ENCODE data around the gene DDX39B.

The DDX39B gene

GRCh38 chr6:31575952-31576685 is 34.3 kb upstream of the DDX39B start:
- peak overlapping the region; percentile 91 for H3K4me3 ChIP-seq (ENCODE audit: insufficient read depth, low read depth, low read length, poor library complexity, severe bottlenecking)
- DNase-seq = no peak
- H3K27ac ChIP-seq (ENCODE audit: insufficient read depth, low read length, poor library complexity, severe bottlenecking) = peak overlapping the region; percentile 95

GRCh38 chr6:31575335-31575901 is 33.6 kb upstream of the DDX39B start, which contains the start of gene TNF:
Gene TNF (plus strand): TSS chr6:31575565. CDS start chr6:31575742, 177 bp downstream.
- Histone ChIP-seq H3K4me3 (ENCODE audit: insufficient read depth, low read depth, low read length, poor library complexity, severe bottlenecking) (peak within 1 kb of the TSS; percentile 91), H3K27ac (ENCODE audit: insufficient read depth, low read length, poor library complexity, severe bottlenecking) (peak within 1 kb of the TSS; percentile 95), H3K27me3 (replicated peaks; ENCODE audit: control insufficient read depth, insufficient read depth, low read length, poor library complexity, severe bottlenecking) (no peaks in the 10 kb centered on the region), H3K9me3 (ENCODE audit: control insufficient read depth, low read length) (no peaks in the 10 kb centered on the region), H3K4me1 (ENCODE audit: control insufficient read depth, insufficient read depth, low read length, poor library complexity, severe bottlenecking) (peaks cover 83% of the 10 kb centered on the region), H3K36me3 (ENCODE audit: control insufficient read depth, insufficient read depth, low read length) (peaks cover 7% of the 10 kb centered on the region)
- DNase-seq = peak; percentile 78 to 87 (median 80)

More at GRCh38 chr6:31575952-31576685, 34.3 kb upstream of the DDX39B start:
- Histone ChIP-seq H3K9me3 (ENCODE audit: control insufficient read depth, low read length) (no peaks in the 10 kb centered on the region), H3K4me1 (ENCODE audit: control insufficient read depth, insufficient read depth, low read length, poor library complexity, severe bottlenecking) (peaks cover 77% of the 10 kb centered on the region), H3K27me3 (replicated peaks; ENCODE audit: control insufficient read depth, insufficient read depth, low read length, poor library complexity, severe bottlenecking) (no peaks in the 10 kb centered on the region), H3K36me3 (ENCODE audit: control insufficient read depth, insufficient read depth, low read length) (peaks cover 9% of the 10 kb centered on the region)

GRCh38 chr6:31574106-31575061 is 32.6 kb upstream of the DDX39B start:
- H3K27me3 ChIP-seq (replicated peaks; ENCODE audit: control insufficient read depth, insufficient read depth, low read length, poor library complexity, severe bottlenecking) = no peaks in the 10 kb centered on the region
- H3K27ac ChIP-seq (ENCODE audit: insufficient read depth, low read length, poor library complexity, severe bottlenecking) = peak overlapping the region; percentile 95
- H3K4me1 ChIP-seq (ENCODE audit: control insufficient read depth, insufficient read depth, low read length, poor library complexity, severe bottlenecking) = peaks cover 85% of the 10 kb centered on the region
- no peak for DNase-seq
- H3K4me3 ChIP-seq (ENCODE audit: insufficient read depth, low read depth, low read length, poor library complexity, severe bottlenecking) = peak overlapping the region; percentile 91
- peaks cover 7% of the 10 kb centered on the region for H3K36me3 ChIP-seq (ENCODE audit: control insufficient read depth, insufficient read depth, low read length)
- H3K9me3 ChIP-seq (ENCODE audit: control insufficient read depth, low read length) = no peaks in the 10 kb centered on the region

- H3K27ac ChIP-seq (ENCODE audit: insufficient read depth, low read length, poor library complexity, severe bottlenecking) = peak overlapping the region; percentile 95
- H3K27me3 ChIP-seq (replicated peaks; ENCODE audit: control insufficient read depth, insufficient read depth, low read length, poor library complexity, severe bottlenecking) = no peaks in the 10 kb centered on the region
- H3K4me3 ChIP-seq (ENCODE audit: insufficient read depth, low read depth, low read length, poor library complexity, severe bottlenecking) = peak overlapping the region; percentile 47
- peaks cover 84% of the 10 kb centered on the region for H3K4me1 ChIP-seq (ENCODE audit: control insufficient read depth, insufficient read depth, low read length, poor library complexity, severe bottlenecking)
- DNase-seq = no peak
- H3K36me3 ChIP-seq (ENCODE audit: control insufficient read depth, insufficient read depth, low read length) = peaks cover 3% of the 10 kb centered on the region
- no peaks in the 10 kb centered on the region for H3K9me3 ChIP-seq (ENCODE audit: control insufficient read depth, low read length)
These were observed 31.7 kb upstream of the DDX39B start for GRCh38 chr6:31573239-31574105.

DNA sequence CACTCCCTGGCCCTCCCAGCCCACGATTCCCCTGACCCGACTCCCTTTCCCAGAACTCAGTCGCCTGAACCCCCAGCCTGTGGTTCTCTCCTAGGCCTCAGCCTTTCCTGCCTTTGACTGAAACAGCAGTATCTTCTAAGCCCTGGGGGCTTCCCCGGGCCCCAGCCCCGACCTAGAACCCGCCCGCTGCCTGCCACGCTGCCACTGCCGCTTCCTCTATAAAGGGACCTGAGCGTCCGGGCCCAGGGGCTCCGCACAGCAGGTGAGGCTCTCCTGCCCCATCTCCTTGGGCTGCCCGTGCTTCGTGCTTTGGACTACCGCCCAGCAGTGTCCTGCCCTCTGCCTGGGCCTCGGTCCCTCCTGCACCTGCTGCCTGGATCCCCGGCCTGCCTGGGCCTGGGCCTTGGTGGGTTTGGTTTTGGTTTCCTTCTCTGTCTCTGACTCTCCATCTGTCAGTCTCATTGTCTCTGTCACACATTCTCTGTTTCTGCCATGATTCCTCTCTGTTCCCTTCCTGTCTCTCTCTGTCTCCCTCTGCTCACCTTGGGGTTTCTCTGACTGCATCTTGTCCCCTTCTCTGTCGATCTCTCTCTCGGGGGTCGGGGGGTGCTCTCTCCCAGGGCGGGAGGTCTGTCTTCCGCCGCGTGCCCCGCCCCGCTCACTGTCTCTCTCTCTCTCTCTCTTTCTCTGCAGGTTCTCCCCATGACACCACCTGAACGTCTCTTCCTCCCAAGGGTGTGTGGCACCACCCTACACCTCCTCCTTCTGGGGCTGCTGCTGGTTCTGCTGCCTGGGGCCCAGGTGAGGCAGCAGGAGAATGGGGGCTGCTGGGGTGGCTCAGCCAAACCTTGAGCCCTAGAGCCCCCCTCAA is 30.5 kb upstream of the DDX39B start, which contains the start of gene LTA:
Gene LTA (plus strand): TSS at position 249 of the 871 bp plus-strand sequence. CDS start 454 bp downstream, at position 703.
- Histone ChIP-seq H3K27ac (ENCODE audit: insufficient read depth, low read length, poor library complexity, severe bottlenecking) (peak within 1 kb of the TSS; percentile 95), H3K4me1 (ENCODE audit: control insufficient read depth, insufficient read depth, low read length, poor library complexity, severe bottlenecking) (peaks cover 85% of the 10 kb centered on the region)
- DNase-seq = peak; percentile 73 to 76 (median 74)

DNA sequence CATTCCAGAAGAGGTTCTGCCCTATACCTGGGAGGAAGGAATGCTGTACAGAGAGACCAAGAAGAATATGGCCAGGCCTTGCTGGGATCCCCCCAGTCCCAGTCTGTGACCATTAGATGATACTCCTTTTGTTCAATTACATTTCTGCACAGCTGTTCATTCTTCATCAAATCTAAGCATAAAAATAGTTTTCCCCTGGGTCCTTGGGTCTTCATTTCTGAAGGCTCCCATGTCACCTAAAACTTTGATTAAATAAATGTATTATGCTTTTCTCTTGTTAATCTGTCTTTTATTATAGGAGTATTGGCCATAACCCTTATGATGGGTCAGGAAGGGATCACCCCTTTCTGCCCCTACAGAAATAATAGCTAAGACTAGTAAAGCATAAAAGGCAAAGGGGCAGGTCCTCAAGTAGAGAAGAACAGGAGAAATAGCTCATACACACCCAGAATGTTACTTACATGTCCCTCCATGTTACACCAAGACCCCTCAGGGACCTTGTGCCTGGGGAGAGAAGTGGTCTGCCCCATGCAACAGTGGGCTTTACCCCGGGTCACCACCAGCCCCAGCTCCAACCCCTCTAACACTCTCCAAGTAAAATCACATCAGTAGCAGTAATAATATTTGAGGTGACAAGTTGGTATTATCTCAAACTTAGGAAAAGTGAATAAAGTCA is 28.2 kb upstream of the DDX39B start:
- peak overlapping the region; percentile 95 for H3K27ac ChIP-seq (ENCODE audit: insufficient read depth, low read length, poor library complexity, severe bottlenecking)
- peaks cover 78% of the 10 kb centered on the region for H3K4me1 ChIP-seq (ENCODE audit: control insufficient read depth, insufficient read depth, low read length, poor library complexity, severe bottlenecking)

More for the DNA sequence above, 30.5 kb upstream of the DDX39B start, which contains the start of gene LTA:
- no peaks in the 10 kb centered on the region for H3K27me3 ChIP-seq (replicated peaks; ENCODE audit: control insufficient read depth, insufficient read depth, low read length, poor library complexity, severe bottlenecking)
- no peaks in the 10 kb centered on the region for H3K9me3 ChIP-seq (ENCODE audit: control insufficient read depth, low read length)
- H3K36me3 ChIP-seq (ENCODE audit: control insufficient read depth, insufficient read depth, low read length) = no peaks in the 10 kb centered on the region
- peak within 1 kb of the TSS; percentile 47 for H3K4me3 ChIP-seq (ENCODE audit: insufficient read depth, low read depth, low read length, poor library complexity, severe bottlenecking)

GRCh38 chr6:31568537-31568961 is 26.7 kb upstream of the DDX39B start:
- no peaks in the 10 kb centered on the region for H3K27me3 ChIP-seq (replicated peaks; ENCODE audit: control insufficient read depth, insufficient read depth, low read length, poor library complexity, severe bottlenecking)
- H3K27ac ChIP-seq (ENCODE audit: insufficient read depth, low read length, poor library complexity, severe bottlenecking) = peak overlapping the region; percentile 86
- H3K36me3 ChIP-seq (ENCODE audit: control insufficient read depth, insufficient read depth, low read length) = no peaks in the 10 kb centered on the region
- DNase-seq = peak; percentile 71 to 77 (median 72)
- H3K4me1 ChIP-seq (ENCODE audit: control insufficient read depth, insufficient read depth, low read length, poor library complexity, severe bottlenecking) = peaks cover 64% of the 10 kb centered on the region
- peak overlapping the region; percentile 30 for H3K4me3 ChIP-seq (ENCODE audit: insufficient read depth, low read depth, low read length, poor library complexity, severe bottlenecking)
- H3K9me3 ChIP-seq (ENCODE audit: control insufficient read depth, low read length) = no peaks in the 10 kb centered on the region

More for the DNA sequence above, 28.2 kb upstream of the DDX39B start:
- Histone ChIP-seq H3K27me3 (replicated peaks; ENCODE audit: control insufficient read depth, insufficient read depth, low read length, poor library complexity, severe bottlenecking) (no peaks in the 10 kb centered on the region), H3K4me3 (ENCODE audit: insufficient read depth, low read depth, low read length, poor library complexity, severe bottlenecking) (no peak overlapping the region), H3K9me3 (ENCODE audit: control insufficient read depth, low read length) (no peaks in the 10 kb centered on the region), H3K36me3 (ENCODE audit: control insufficient read depth, insufficient read depth, low read length) (no peaks in the 10 kb centered on the region)
- no peak for DNase-seq

All from effector memory CD4-positive, alpha-beta T cell (primary cell).